ENCODE measurements around the gene CRLF1.

DNA sequence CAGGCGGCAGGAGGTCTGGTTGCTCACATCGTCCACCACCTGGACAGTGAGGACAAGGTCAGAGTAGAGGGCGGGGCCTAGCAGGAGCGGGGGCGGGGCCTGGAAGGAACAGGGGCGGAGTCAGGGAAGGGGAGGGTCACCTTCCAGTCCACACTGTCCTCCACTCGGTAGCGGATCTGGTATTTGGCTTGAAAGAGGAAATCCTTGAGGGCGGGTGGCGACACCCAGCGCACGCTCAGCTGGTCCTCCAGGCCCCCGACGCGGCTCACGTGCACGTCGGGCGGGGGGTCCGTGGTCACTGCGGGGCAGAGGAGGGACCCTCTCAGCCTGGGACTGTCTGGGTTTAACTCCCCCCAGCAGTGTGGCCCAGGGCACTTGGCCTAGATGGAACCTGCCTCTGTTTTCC, 9.8 kb downstream of the CRLF1 start:
- TF ChIP-seq, protein P1, sequence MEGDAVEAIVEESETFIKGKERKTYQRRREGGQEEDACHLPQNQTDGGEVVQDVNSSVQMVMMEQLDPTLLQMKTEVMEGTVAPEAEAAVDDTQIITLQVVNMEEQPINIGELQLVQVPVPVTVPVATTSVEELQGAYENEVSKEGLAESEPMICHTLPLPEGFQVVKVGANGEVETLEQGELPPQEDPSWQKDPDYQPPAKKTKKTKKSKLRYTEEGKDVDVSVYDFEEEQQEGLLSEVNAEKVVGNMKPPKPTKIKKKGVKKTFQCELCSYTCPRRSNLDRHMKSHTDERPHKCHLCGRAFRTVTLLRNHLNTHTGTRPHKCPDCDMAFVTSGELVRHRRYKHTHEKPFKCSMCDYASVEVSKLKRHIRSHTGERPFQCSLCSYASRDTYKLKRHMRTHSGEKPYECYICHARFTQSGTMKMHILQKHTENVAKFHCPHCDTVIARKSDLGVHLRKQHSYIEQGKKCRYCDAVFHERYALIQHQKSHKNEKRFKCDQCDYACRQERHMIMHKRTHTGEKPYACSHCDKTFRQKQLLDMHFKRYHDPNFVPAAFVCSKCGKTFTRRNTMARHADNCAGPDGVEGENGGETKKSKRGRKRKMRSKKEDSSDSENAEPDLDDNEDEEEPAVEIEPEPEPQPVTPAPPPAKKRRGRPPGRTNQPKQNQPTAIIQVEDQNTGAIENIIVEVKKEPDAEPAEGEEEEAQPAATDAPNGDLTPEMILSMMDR (IDR thresholded peaks at IDR 0.05), result peak; percentile 20
- TF ChIP-seq ZFX (IDR thresholded peaks at IDR 0.05; ENCODE audit: borderline replicate concordance), result no peak

Measured in 22Rv1 (cell line).